GM23248 (cell line): ENCODE measurements around the gene LIPF. TPM values are rescaled to one million over a fixed set of nuclear protein-coding genes. Genes with fewer than 3 reads are reported as not detected.

Experiments used
- DNase-seq: peaks from one replicate; pipeline ENCODE4 v3.0.0-alpha.2; 2015
- H2AFZ ChIP-seq: fragments of 200-600 bp; sonication (generic); 2 replicates; pipeline ENCODE4 v1.6.1; 2016; ENCODE audit warnings: antibody characterized with exemption
- H3F3A ChIP-seq: fragments of 200-600 bp; sonication (generic); 2 replicates; pipeline ENCODE4 v1.6.1; 2016; ENCODE audit warnings: mild to moderate bottlenecking, antibody characterized with exemption, mixed run types; ENCODE audit not compliant: insufficient read depth
- H3K27ac ChIP-seq: fragments of 200-600 bp; sonication (generic); 2 replicates; pipeline ENCODE4 v1.5.1; 2016; ENCODE audit warnings: mild to moderate bottlenecking
- H3K27me3 ChIP-seq: fragments of 200-600 bp; sonication (generic); replicated peaks from 2 replicates; pipeline ENCODE4 v1.6.1; 2016; ENCODE audit warnings: mild to moderate bottlenecking; ENCODE audit not compliant: insufficient read depth
- H3K36me3 ChIP-seq: fragments of 200-600 bp; sonication (generic); 2 replicates; pipeline ENCODE4 v1.6.1; 2016; ENCODE audit warnings: low read depth, mild to moderate bottlenecking
- H3K4me1 ChIP-seq: fragments of 200-600 bp; sonication (generic); 2 replicates; pipeline ENCODE4 v1.6.1; 2016; ENCODE audit warnings: mild to moderate bottlenecking; ENCODE audit not compliant: insufficient read depth
- H3K4me2 ChIP-seq: fragments of 200-600 bp; sonication (generic); one replicate; pipeline ENCODE4 v1.6.1; 2016; ENCODE audit warnings: mild to moderate bottlenecking; ENCODE audit not compliant: unreplicated experiment
- H3K4me3 ChIP-seq: fragments of 200-600 bp; sonication (generic); 2 replicates; pipeline ENCODE4 v1.5.1; 2016; ENCODE audit warnings: mild to moderate bottlenecking
- H3K79me2 ChIP-seq: fragments of 200-600 bp; sonication (generic); 2 replicates; pipeline ENCODE4 v1.6.1; 2016; ENCODE audit warnings: mild to moderate bottlenecking; ENCODE audit not compliant: insufficient read depth
- H3K9ac ChIP-seq: fragments of 200-600 bp; sonication (generic); 2 replicates; pipeline ENCODE4 v1.6.1; 2016; ENCODE audit warnings: mild to moderate bottlenecking
- H3K9me2 ChIP-seq: fragments of 200-600 bp; sonication (generic); 2 replicates; pipeline ENCODE4 v1.6.1; 2016; ENCODE audit warnings: mixed run types, mild to moderate bottlenecking, moderate library complexity; ENCODE audit not compliant: insufficient read depth
- H3K9me3 ChIP-seq: fragments of 200-600 bp; sonication (generic); one replicate; pipeline ENCODE4 v1.6.1; 2017; ENCODE audit warnings: low read depth
- H4K20me1 ChIP-seq: fragments of 200-600 bp; sonication (generic); 2 replicates; pipeline ENCODE4 v1.6.0; 2016; ENCODE audit not compliant: insufficient read depth
- EZH2 ChIP-seq: fragments of 200-600 bp; sonication (generic); IDR thresholded peaks from 2 replicates; pipeline ENCODE4 v1.6.1; 2018; ENCODE audit warnings: antibody characterized with exemption, mild to moderate bottlenecking; ENCODE audit not compliant: insufficient read depth, poor library complexity, severe bottlenecking
- EZH2phosphoT487 ChIP-seq: fragments of 200-600 bp; sonication (generic); IDR thresholded peaks from 2 replicates; pipeline ENCODE4 v1.6.1; 2018; ENCODE audit warnings: antibody characterized with exemption, moderate library complexity, mild to moderate bottlenecking, low read depth; ENCODE audit not compliant: insufficient read depth
- WGBS, 2 experiments: methylation state at CpG; one replicate each; pipeline ENCODE4 v1.1.6; 2015 to 2017; ENCODE audit warnings: low lambda C conversion rate in 2 of 2, low coverage in 1 of 2; ENCODE audit errors: missing lambda C conversion rate in 2 of 2; 5-methylcytosine and 5-hydroxymethylcytosine counted together
- in situ Hi-C: fragments of 300-500 bp; cut with MboI; formaldehyde crosslinking; loops from 2 replicates; pipeline ENCODE4 v1.15.0; 2020
- polyA plus RNA-seq: library from polyadenylated mRNA; unstranded; fragments of >200 nt; fragmentation: Nextera tagmentation; extraction: Ambion mirVana; gene quantifications from 2 replicates; pipeline ENCODE4 v1.2.1, GENCODE V29; 2016
- total RNA-seq: library from RNA; depleted of rRNA; stranded (reverse); fragments of >200 nt; shearing (Covaris generic); gene quantifications from 2 replicates; pipeline ENCODE4 v1.2.3, GENCODE V29; 2014

Gene LIPF
- total and polyA plus RNA-seq, 2 experiments from 2014 or later: not detected

GRCh38 chr10:88680958-88681357 is 16.7 kb downstream of the LIPF start:
- WGBS, 2 experiments: 91 to 94% methylated on average over 4 of the region's 4 CpGs
- TF ChIP-seq EZH2: no peak
- no peak for TF ChIP-seq EZH2phosphoT487
- no peaks in the 10 kb centered on the region for H3K9me3 ChIP-seq
- H3K27me3 ChIP-seq: no peaks in the 10 kb centered on the region
- H3K79me2 ChIP-seq: no peaks in the 10 kb centered on the region
- H3K9me2 ChIP-seq: no peaks in the 10 kb centered on the region
- no peaks in the 10 kb centered on the region for H4K20me1 ChIP-seq
- no peak overlapping the region for H3K27ac ChIP-seq
- no peaks in the 10 kb centered on the region for H3K4me1 ChIP-seq
- no peak overlapping the region for H2AFZ ChIP-seq
- H3K4me3 ChIP-seq: no peak overlapping the region
- no peak overlapping the region for H3K4me2 ChIP-seq
- H3K36me3 ChIP-seq: no peaks in the 10 kb centered on the region
- no peak for DNase-seq
- no peaks in the 10 kb centered on the region for H3F3A ChIP-seq
- H3K9ac ChIP-seq: no peak overlapping the region
- in situ Hi-C loops: loop anchor here (25.0 kb wide), 1 partner anchor 256 kb away; no protein-coding TSS in a partner anchor

GRCh38 chr10:88682491-88682890 is 18.2 kb downstream of the LIPF start:
- no peaks in the 10 kb centered on the region for H3K36me3 ChIP-seq
- H3K9me3 ChIP-seq: no peaks in the 10 kb centered on the region
- DNase-seq: no peak
- H3K4me2 ChIP-seq: no peak overlapping the region
- 69 to 76% methylated on average over 4 of the region's 4 CpGs for WGBS, 2 experiments
- no peaks in the 10 kb centered on the region for H3F3A ChIP-seq
- no peaks in the 10 kb centered on the region for H3K27me3 ChIP-seq
- in situ Hi-C loops: loop anchor here (25.0 kb wide), 1 partner anchor 255 kb away; no protein-coding TSS in a partner anchor
- no peaks in the 10 kb centered on the region for H3K79me2 ChIP-seq
- no peak overlapping the region for H3K4me3 ChIP-seq
- H3K9ac ChIP-seq: no peak overlapping the region
- TF ChIP-seq EZH2: no peak
- H3K9me2 ChIP-seq: no peaks in the 10 kb centered on the region
- H2AFZ ChIP-seq: no peak overlapping the region
- H3K4me1 ChIP-seq: no peaks in the 10 kb centered on the region
- no peaks in the 10 kb centered on the region for H4K20me1 ChIP-seq
- no peak overlapping the region for H3K27ac ChIP-seq

- H3K36me3 ChIP-seq: no peaks in the 10 kb centered on the region
- no peaks in the 10 kb centered on the region for H3F3A ChIP-seq
- no peak overlapping the region for H3K9ac ChIP-seq
- no peaks in the 10 kb centered on the region for H3K27me3 ChIP-seq
- no peaks in the 10 kb centered on the region for H3K9me3 ChIP-seq
- H3K79me2 ChIP-seq: no peaks in the 10 kb centered on the region
- H3K9me2 ChIP-seq: no peaks in the 10 kb centered on the region
- no peak overlapping the region for H2AFZ ChIP-seq
- H4K20me1 ChIP-seq: no peaks in the 10 kb centered on the region
- H3K4me2 ChIP-seq: no peak overlapping the region
- DNase-seq: peak; percentile 54
- H3K4me1 ChIP-seq: no peaks in the 10 kb centered on the region
- in situ Hi-C loops: loop anchor here (25.0 kb wide), 1 partner anchor 249 kb away; no protein-coding TSS in a partner anchor
- no peak overlapping the region for H3K4me3 ChIP-seq
- no peak overlapping the region for H3K27ac ChIP-seq
- no peak for TF ChIP-seq EZH2phosphoT487
- no peak for TF ChIP-seq EZH2
Measured at GRCh38 chr10:88687853-88688467, 23.7 kb downstream of the LIPF start.

DNA sequence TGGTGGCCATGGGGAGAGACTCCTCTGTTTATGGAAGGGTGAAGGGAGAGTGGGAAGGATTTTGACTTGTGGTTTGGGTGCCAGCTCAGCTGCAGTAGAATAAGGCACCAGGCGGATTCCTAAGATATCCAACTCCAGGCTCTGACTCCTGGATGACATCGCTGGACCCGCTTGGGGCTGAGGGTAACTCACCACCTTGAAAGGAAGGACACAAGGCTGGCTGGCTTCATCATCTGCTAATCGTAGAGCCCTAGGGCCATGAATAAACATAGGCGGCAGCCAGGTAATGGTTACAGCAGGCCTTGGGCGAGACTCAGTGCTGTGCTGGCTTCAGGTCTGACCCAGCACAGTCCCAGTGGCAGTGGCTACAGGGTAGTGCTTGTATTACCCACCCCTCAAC is 25.1 kb downstream of the LIPF start:
- Histone ChIP-seq H3K79me2 (no peaks in the 10 kb centered on the region), H3K27ac (no peak overlapping the region), H3K4me3 (no peak overlapping the region), H3K9me2 (no peaks in the 10 kb centered on the region), H3K9me3 (no peaks in the 10 kb centered on the region), H3K9ac (no peak overlapping the region), H3K36me3 (no peaks in the 10 kb centered on the region), H4K20me1 (no peaks in the 10 kb centered on the region), H2AFZ (no peak overlapping the region), H3K4me1 (no peaks in the 10 kb centered on the region), H3F3A (no peaks in the 10 kb centered on the region), H3K27me3 (no peaks in the 10 kb centered on the region), H3K4me2 (no peak overlapping the region)
- no peak for DNase-seq
- TF ChIP-seq EZH2 (no peak), EZH2phosphoT487 (no peak)
- in situ Hi-C loops: loop anchor here (25.0 kb wide), 1 partner anchor 248 kb away; no protein-coding TSS in a partner anchor
- 98 to 99% methylated on average over 6 of the region's 6 CpGs for WGBS, 2 experiments
